ENCODE results near the gene GNL1. TPM values are rescaled to one million over a fixed set of nuclear protein-coding genes. Genes with fewer than 3 reads are reported as not detected.
A peak's percentile ranks its signal among the peaks of the same experiment; 100 is the strongest.
"Not testable (repeated sequence)": the region's sequence is repeated elsewhere in the genome, so short reads cannot be mapped to it uniquely, and the experiment has no call there.

GNL1 gene
- total and polyA plus RNA-seq, 12 donors: 17.3 to 34.1 (median 20.1) TPM

GRCh38 chr6:30598912-30599624 is 42.8 kb upstream of the GNL1 start:
- Histone ChIP-seq H3K9me3 (no peaks in the 10 kb centered on the region), H3K36me3 (peaks cover 11 to 65% (median 34%) of the 10 kb centered on the region in 9 donors), H3K4me1 (peaks cover 0 to 15% (median 0%) of the 10 kb centered on the region in 9 donors), H3K27me3 (no peaks in the 10 kb centered on the region), H3K4me3 (no peak overlapping the region), H3K27ac (peak overlapping the region in 1 of 10 donors; percentile 21)
- intact Hi-C loops (cut with DNase I): loop anchor here in 6 of 10 donors (5.0 to 10.0 kb wide), 4 partner anchors 52 to 117 kb away; partner anchors contain the start of gene HLA-E (in 1 of the 6)
- ATAC-seq (peak in 1 of 8 donors; percentile 9), DNase-seq (no peak)
- no peak for TF ChIP-seq CTCF (IDR thresholded peaks at IDR 0.05)
- WGBS, 2 donors: 73 to 78% methylated on average over 12 of the region's 12 CpGs

DNA sequence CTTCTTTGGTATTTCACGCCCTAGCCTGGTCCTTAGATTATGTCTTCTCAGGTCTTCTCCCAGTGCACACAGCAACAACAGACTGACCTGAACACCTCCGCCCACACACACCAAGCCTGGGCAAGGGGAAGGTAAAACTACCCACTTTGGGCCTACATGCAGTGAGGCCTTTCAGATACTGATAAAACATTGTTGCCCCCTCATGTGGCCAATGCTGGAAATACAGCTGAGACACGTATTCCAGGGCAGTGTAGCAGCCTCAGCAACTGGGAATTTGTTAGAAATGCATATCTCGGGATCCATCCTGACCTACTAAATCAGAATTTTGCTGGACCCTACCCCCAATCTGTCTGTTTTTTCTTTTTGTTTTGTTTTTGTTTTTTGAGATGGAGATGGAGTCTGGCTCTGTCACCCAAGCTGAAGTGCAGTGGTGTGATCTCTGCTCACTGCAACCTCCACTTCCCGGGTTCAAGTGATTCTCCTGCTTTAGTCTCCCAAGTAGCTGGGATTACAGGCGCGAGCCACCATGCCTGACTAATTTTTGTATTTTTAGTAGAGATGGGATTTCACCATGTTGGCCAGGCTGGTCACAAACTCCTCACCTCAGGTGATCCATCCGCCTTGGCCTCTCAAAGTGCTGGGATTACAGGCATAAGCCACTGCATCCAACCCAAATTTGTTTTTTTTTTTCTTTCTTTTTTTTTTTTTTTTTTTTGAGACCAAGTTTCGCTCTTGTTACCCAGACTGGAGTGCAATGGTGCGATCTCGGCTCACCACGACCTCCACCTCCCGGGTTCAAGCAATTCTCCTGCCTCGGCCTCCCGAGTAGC is 41.2 kb upstream of the GNL1 start:
- not testable (repeated sequence) for H3K27me3 ChIP-seq, H3K4me3 ChIP-seq, H3K9me3 ChIP-seq, H3K27ac ChIP-seq
- peak; percentile 27 to 83 for DNase-seq
- Histone ChIP-seq H3K4me1 (peaks cover 0 to 15% (median 0%) of the 10 kb centered on the region in 9 donors), H3K36me3 (peaks cover under 1 to 65% (median 19%) of the 10 kb centered on the region in 9 donors)
- peak; percentile 61 to 79 (median 69) for TF ChIP-seq CTCF (IDR thresholded peaks at IDR 0.05)
- 77 to 79% methylated on average over 15 of the region's 15 CpGs for WGBS, 2 donors
- ATAC-seq: peak; percentile 59 to 79 (median 71)
- intact Hi-C loops (cut with DNase I): loop anchor here in 7 of 10 donors (2.0 to 10.0 kb wide), 6 partner anchors 50 to 115 kb away; partner anchors contain the start of gene HLA-E (in 1 of the 7)

DNA sequence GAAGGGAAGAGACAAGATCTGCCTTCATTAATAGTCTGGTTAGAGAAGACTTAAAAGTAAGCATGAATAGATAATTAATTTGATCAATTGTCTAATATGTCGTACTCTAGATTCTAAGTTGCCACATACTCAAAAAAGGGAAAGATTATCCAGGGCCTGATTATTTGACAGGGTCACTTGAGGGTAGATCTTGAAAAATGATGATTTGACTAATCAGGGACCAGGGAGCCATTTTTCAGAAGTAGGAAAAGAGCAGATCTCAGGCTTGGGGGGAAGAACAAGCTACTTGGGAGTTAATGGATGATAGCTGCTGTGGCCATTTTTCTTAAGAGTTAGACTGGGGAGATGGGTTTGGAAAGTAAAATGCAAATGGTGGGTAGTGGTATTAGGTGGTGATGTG is 36.0 kb upstream of the GNL1 start:
- ATAC-seq: no peak
- 97 to 100% methylated on average over 1 of the region's 1 CpG for WGBS, 2 donors

More for the DNA sequence above, 36.0 kb upstream of the GNL1 start:
- Histone ChIP-seq H3K27me3 (no peaks in the 10 kb centered on the region), H3K27ac (no peak overlapping the region), H3K36me3 (peaks cover 0 to 87% (median 41%) of the 10 kb centered on the region in 9 donors), H3K4me3 (no peak overlapping the region), H3K9me3 (no peaks in the 10 kb centered on the region), H3K4me1 (no peaks in the 10 kb centered on the region)
- intact Hi-C loops (cut with DNase I): loop anchor here in 3 of 10 donors (5.0 to 10.0 kb wide), 2 partner anchors 107 to 110 kb away; partner anchors contain the start of gene HLA-E (in 1 of the 3)
- DNase-seq: no peak
- no peak for TF ChIP-seq CTCF (IDR thresholded peaks at IDR 0.05)

Data from heart right ventricle (tissue), 16 donors.